TTC549 (cell line): Measurements from ENCODE around the gene SNURF.
"Not testable (repeated sequence)": the region's sequence is repeated elsewhere in the genome, so short reads cannot be mapped to it uniquely, and the experiment has no call there.

Source experiments
- FAIRE-seq: peaks from 2 replicates; lab custom pipeline; 2012; peaks lifted over from hg19 to GRCh38; lab: Jason Lieb, UNC

SNURF gene, protein sequence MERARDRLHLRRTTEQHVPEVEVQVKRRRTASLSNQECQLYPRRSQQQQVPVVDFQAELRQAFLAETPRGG

DNA sequence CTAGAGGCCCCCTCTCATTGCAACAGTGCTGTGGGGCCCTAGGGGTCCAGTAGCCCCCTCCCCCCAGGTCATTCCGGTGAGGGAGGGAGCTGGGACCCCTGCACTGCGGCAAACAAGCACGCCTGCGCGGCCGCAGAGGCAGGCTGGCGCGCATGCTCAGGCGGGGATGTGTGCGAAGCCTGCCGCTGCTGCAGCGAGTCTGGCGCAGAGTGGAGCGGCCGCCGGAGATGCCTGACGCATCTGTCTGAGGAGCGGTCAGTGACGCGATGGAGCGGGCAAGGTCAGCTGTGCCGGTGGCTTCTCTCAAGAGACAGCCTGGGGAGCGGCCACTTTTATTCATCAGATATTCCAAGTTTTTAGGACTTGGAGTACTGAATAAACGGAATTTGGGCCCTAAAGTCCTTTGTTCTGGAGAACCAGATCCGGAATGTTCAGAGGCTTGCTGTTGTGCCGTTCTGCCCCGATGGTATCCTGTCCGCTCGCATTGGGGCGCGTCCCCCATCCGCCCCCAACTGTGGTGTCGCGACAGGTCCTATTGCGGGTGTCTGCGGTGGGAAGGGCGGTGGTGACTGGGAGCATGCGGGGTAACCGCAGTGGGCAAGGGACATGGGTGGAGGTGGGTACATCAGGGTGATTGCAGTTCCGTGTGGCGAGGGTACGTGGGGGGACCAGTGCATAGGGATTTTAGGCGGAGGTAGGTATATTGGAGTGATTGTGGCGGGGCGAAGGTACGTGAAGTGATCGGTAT, at the start of gene SNURF, which contains the start of gene SNRPN:
SNURF (plus strand) TSS at position 205 of the 748 bp plus-strand sequence; CDS start at position 267, 62 bp downstream.
SNRPN (plus strand) TSS at position 205 of the 748 bp plus-strand sequence. CDS start 19,467 bp downstream, outside the sequence.
- no peak for FAIRE-seq

DNA sequence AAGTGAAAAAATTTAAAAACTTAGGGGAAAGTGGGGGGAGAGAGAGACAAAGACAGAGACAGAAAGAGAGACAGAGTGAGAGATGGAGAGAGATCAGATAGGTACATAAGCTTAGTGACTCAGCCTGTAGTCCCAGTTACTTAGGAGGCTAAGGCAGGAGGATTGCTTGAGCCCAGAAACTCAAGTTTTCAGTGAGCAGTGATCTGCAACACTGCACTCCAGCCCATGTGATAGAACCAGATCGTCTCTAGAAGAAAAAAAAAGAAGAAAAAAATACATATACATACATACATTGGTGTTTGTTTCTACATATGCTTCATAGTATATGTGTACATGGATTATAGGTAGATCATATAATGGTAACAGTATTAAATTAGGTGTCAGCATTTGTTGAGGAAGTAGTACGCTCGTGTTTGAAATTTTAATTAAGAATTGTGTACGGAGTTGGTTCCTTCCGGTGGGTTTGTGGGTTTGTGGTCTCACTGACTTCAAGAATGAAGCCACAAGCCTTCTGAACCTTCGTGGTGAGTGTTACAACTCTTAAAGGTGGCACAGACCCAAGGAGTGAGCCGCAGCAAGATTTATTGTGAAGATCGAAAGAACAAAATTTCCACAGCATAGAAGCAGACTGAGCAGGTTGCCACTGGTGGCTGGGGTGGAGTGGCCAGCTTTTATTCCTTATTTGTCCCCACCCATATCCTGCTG, 38.3 kb upstream of the SNURF start:
- no peak for FAIRE-seq

DNA sequence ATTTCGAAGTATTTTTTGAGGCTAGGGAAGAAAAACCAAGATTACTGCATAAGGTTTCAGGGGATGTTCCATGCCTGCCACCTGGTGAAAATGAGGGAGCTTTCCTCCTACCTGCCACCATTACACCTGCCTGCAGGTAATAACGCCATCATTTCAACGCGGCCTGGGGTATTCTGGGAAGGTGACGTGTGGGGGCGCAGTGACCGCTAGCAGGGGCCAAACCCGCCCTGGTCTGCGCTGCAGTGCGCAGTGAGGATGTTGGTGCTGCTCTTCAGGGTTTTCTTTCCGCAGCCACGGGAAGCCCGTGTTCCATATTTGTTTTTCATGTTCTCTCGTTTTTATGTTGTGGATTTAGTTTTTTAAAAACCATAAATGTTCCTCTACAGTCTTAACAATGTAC, 37.4 kb upstream of the SNURF start:
- no peak for FAIRE-seq

GRCh38 chr15:24919446-24919845, 35.3 kb upstream of the SNURF start:
- no peak for FAIRE-seq

GRCh38 chr15:24922781-24923180, 32.0 kb upstream of the SNURF start:
- FAIRE-seq = not testable (repeated sequence)

- no peak for FAIRE-seq
Measured at GRCh38 chr15:24924153-24924552, 30.6 kb upstream of the SNURF start.

DNA sequence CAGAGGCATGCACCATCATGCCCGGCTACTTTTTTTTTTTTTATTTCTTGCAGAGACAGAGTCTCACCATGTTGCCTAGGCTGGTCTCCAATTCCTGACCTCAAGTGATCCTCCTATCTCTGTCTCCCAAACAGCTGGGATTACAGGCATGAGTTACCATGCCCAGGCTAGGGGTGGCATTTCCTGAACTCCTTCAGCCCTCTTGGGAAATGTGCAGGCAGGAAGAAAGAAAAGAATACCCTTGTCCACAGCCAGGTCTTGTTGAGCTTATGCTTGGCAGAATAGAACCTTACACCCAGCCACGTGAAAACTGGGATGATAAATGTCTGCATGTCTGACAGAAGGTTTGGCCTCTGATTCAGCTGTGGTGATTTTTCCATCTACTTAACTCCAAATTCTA, 30.2 kb upstream of the SNURF start:
- FAIRE-seq = no peak

DNA sequence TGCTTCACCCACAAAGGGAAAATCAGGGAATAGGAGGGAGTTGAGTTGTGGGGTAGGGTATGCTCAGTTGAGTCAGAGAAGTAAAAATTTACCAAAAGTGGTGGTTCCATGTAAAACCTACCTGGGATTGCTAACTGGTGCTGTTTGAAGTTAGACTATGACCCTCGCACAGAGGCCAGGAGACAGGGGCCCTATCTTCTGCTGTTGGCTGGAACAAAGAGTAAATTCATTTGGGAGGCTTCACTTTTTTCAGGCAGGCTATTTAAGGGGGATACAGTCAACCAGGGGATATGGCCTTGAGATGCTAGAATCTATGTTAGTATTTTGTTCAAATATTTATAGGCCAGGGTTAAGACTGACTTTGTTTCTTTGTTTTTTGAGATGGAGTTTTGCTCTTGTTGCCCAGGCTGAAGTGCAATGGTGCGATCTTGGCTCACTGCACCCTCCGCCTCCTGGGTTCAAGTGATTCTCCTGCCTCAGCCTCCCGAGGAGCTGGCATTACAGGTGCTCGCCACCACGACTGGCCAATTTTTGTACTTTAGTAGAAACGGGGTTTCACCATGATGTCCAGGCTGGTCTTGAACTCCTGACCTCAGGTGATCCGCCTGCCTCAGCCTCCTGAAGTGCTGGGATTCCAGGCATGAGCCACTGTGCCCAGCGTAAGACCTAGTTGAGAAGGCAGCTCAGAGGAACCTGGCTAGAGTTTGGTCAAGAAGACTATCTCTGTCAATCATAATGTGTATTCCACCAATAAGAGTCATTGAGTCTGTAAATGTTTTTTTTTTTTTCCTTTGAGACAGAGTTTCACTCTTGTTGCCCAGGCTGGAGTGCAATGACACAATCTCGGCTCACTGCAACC, 22.7 kb upstream of the SNURF start:
- FAIRE-seq = not testable (repeated sequence)

DNA sequence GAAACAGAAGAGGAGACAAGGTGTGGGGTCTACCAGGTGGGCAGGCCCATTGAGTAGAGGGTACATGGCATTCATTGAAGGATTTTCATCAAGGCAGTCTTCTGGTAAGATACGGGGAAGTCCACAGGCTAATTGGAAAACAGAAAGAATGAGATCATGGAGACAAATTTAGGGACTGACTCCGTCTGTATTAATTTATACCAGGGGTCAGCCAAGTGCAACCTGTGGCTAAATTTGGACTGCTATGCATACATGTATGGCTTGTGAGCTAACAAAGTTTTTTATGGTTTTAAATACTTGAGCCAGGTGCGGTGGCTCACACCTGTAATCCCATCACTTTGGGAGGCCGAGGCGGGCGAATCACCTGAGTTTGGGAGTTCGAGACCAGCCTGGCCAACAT, 21.1 kb upstream of the SNURF start:
- no peak for FAIRE-seq

- not testable (repeated sequence) for FAIRE-seq
Measured at GRCh38 chr15:24938224-24938623, 16.6 kb upstream of the SNURF start.

DNA sequence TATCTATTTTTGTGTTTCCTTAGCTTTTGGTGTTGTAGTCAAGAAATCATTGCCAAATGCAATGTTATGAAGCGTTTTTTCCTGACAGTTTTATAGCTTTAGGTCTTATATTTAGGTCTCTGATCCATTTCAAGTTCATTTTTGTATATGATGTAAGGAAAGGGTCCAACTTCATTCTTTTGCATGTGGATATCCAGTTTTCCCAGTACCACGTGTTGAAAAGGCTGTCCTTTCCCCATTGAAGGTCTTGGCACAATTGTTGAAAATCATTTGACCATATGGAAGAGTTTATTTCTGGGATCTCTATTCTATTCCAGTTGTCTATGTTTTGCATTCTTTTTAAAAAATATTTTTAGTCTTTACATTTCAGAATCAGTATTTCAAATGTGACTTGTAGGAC, 14.6 kb upstream of the SNURF start:
- FAIRE-seq = no peak

- FAIRE-seq = no peak
Measured at GRCh38 chr15:24943361-24943760, 11.4 kb upstream of the SNURF start.

DNA sequence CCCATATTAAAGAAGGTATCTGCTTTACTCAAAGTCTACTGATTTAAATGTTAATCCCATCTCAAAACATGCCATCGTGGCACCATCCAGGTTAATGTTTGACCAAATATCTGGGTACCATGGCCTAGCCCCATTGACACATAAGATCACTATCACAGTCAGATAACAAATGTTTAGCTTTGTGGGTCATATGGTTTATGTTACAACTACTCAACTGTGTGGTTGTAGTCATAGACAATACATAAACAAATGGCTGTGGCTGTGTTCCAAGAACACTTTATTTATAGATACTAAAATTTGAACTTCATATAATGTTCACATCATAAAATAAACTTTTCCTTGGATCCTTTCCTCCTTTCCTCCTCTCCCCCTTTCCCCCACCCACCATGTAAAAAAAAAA, 9.8 kb upstream of the SNURF start:
- no peak for FAIRE-seq

- no peak for FAIRE-seq
Measured at GRCh38 chr15:24945711-24946110, 9.1 kb upstream of the SNURF start.

DNA sequence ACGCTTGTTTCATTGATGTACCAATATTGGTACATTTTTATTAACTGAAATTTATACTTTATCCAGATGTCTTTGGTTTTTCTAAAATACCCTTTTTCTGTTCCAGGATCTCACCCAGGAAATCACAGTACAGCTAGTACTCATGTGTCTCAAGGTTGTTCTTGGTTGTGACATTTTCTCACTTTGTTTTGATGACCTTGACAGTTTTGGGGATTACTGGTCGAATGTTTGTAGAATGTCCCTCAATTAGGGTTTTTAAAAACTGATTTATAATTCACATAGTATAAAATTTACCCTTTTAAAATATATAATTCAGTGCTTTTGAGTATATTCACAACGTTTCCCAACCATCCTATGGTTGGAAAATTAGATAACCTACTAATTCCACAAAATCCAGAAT, 6.3 kb upstream of the SNURF start:
- FAIRE-seq = no peak

GRCh38 chr15:24955531-24955921, 739 bp downstream of the SNURF start:
- no peak for FAIRE-seq

DNA sequence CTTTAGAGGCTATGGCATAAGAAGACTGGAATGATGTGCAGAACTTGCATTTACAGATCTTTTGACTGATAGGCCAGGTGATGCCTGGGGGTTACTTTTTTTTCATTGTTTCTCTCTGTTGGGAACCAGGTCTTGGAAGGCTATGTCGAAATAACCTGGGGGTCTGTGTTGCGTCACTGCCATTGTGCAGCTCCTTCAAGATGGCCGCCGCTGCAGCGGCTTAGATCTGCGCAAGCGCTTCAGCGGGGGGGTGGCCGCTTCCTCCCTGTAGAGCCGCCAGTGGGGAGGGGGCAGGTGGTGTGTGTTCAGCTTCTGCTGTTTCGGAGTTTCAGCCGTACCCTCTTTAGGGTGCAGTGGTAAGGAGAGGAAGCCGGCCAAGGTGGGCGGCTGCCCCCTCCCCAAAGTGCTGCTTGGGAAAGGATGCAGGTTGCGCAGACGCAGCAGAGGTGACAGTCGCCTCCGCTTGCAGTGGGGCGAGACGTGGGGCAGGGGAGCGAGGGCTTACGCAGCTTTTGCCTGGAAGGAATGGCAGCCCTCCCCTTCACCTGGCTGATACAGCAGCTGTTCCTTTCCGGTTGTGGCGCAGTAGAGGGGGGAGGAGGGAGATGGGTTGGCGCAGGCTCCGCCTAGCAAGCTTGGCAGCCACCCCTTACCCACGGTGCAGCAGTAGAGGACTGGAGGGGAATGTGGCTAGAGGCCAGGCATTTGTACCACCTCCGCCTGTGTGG, 1.5 kb downstream of the SNURF start:
- no peak for FAIRE-seq

GRCh38 chr15:24957691-24958090, 2.9 kb downstream of the SNURF start:
- FAIRE-seq = no peak

DNA sequence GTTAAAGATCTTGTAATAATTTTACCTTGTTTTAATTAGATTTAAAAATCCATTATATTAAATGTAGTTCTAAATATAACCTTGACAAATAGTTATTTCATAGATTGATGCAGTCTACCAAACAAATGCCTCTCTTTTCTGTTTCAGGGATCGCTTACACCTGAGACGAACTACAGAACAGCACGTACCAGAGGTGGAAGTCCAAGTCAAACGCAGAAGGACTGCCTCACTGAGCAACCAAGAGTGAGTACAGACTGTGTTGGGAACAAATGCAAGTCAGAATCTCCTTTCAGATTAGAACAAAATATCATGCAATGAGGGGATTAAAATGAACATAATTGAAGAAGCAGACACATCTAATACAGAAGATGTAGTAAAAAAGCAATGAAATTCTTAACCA, 7.2 kb downstream of the SNURF start:
- no peak for FAIRE-seq

DNA sequence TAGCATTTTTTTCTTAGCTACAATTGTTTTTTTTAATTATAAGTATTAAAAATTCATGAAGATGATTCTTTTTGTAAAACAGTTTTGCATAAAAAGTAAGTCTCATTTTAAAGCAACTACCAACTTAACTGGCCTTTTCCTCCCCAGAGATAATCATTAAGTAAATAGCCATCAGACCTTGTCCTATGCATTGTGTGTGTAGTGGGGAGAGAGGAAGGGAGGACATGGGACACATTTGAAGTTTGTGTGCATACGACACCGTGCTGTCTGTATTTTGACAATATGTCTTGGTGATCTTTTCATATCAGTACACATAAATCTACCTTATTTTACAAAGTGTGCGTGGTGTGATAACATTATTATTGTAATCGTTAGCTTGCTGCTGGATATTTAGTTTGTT, 8.1 kb downstream of the SNURF start:
- FAIRE-seq = no peak

DNA sequence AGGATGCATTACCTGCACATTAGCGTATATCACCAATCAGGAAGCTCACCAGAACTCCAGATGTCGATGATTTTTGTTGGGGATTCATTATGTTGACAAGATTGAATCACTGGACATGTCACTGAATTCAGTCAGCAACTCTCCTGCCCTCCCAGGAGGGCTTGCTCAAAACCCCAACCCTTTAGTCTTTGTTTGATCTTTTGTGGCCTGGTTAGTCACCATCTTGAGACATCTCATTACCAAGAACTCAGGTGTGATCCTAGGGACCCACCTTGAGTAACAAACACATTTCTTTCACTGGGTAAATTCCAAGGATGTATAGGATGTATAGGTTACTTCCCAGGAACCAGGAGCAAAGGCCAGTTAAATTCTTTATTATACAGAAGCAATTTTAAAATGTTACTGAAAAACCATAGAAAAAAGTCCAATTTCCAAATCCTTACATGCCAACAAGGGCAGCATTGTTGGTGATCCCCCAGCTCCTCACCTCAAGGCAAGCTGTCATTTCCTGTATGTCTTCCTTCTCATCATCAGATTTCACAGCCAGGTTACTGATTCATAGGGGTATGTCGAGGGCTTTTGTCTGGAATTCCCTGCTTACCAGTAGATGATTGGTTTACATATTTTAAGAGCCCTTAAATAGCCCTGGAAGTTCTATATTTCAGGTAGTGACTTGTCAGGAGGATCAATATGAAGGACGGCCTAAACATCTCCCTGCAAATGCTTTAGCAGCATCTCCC, 11.7 kb downstream of the SNURF start:
- no peak for FAIRE-seq
